GM18519 (cell line): ENCODE measurements around the gene COL18A1.

Source experiments
- ATAC-seq: cut with Tn5 transposase; IDR thresholded peaks from one replicate; pipeline ENCODE4 v1.9.1; 2021; ENCODE audit warnings: mild to moderate bottlenecking, moderate library complexity; ENCODE audit not compliant: unreplicated experiment, low FRiP score

Gene COL18A1

DNA sequence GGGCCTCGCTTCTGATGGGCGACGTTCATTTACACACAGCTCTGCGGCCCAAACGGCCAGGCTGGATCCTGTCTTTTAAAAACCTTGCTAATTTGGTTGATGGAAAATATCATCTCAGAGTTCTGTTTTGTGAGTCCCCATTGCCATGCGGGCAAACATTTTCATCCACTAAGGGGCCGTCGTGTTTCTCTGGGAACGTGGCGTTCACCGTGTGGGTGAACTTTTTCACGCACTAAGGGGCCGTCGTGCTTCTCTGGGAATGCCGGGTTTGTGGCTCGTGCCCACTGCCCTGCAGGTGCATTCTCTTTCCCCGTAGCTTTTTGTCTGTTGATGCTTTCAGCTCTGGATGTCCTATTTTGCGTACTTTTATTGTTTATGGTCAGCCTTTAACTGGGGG is 6.8 kb downstream of the COL18A1 start:
- ATAC-seq, result no peak

DNA sequence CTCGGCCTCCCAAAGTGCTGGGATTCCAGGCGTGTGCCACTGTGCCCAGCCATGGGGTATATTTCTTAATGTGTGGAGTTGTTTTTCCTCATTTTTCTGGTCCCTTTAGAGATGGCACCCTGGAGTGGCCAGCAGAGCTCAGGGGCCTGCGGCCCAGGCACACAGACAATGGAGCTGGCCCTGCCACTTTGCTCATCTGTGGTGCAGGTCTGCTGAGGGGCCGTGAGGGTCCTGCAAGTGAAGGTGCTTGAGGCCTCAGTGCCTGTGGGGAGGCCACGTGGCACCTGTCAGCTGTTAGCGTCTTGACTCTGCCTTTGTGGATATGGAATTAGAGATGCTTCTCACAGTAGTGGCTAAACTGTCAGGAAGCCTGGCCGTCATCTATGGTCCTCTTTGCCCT is 7.5 kb downstream of the COL18A1 start:
- no peak for ATAC-seq

DNA sequence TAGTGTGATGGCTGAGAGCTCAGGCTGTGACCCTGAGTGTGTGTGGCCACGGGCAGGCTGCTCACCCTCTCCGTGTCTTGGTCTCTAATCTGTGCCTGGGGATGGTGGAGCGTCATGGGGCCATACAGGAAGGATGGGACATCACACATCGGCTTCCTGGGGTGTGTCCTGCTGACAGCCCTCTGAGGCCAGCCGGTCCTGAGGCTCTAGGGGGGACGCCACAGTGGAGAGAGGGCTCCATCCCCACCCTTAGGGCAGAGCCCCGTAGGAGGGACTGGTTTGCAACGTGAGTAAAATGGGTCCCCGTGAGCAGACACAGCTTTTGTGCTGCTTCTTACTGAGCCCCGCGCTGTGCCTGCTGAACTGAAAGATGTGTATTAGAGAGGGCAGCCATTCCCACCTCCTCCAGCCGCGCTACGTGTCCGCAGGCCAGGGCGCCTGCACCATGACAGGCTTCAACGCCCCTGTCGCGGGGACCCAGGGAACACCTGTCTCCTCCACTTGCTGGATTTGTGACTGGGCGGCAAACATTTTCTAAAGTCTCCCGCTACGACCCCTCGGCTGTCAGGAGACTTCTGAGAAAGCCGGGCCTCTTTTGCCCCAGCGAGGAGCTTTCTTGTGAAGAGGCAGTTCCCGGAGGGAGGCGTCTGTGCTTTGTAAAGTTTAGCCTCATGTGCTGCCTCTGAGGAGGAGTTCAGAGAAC is 8.1 kb downstream of the COL18A1 start:
- no peak for ATAC-seq

DNA sequence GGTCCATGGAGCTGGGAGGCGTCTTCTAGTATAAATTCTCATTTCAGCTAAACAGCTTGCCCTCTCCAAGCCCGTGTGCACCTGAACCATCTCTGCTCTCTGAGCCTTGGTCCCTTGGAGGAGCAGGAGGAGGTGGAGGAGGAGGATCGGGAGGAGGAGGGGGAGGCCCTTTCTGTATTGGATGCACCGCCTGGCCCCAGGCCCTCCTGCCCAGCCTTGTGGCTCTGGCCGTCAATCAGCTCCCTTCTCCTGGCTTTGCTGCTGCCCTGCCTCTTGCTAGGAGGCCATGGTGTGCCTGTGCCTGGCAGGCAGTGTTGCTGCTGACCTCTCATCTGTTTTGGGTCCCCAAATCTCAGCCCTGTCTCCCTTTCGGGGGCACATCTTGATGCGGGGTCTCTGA is 9.0 kb downstream of the COL18A1 start:
- ATAC-seq, result no peak

DNA sequence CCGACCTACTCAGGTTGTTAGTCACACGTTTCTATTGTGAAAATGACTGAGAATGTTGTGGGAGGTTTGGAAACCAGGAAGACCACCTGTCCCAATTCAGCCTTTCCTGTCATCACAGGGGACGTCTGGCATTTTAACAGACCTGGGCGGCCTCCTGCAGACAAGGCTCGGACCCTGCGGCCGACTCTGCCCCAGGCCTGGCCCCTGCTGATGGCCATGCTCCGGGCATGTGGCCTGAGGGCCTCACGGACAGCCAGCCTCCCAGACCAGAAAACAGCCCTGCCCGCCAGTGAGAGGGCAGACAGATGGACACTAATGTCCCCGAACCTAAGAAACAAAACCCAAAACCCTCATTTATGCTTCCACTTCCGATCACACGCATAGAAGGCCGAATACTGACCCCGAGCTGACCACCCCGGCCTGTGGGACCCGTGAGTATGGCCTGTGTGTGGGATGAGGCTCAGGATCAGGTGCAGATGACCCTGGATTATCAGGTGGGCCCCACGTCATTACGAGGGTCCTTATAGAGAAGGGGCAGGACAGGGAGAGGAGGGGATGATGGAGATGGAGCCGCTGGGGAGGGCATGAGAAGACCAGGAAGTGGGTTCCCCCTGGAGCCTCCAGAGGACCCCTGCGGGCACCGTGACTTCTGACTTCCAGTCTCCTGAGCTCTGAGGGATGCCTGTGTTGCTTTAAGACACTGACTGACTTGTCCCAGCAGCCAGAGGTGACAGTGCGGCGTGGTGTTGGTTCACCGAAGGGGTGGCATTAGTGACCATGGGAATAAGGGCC is 9.6 kb downstream of the COL18A1 start:
- ATAC-seq, result no peak

DNA sequence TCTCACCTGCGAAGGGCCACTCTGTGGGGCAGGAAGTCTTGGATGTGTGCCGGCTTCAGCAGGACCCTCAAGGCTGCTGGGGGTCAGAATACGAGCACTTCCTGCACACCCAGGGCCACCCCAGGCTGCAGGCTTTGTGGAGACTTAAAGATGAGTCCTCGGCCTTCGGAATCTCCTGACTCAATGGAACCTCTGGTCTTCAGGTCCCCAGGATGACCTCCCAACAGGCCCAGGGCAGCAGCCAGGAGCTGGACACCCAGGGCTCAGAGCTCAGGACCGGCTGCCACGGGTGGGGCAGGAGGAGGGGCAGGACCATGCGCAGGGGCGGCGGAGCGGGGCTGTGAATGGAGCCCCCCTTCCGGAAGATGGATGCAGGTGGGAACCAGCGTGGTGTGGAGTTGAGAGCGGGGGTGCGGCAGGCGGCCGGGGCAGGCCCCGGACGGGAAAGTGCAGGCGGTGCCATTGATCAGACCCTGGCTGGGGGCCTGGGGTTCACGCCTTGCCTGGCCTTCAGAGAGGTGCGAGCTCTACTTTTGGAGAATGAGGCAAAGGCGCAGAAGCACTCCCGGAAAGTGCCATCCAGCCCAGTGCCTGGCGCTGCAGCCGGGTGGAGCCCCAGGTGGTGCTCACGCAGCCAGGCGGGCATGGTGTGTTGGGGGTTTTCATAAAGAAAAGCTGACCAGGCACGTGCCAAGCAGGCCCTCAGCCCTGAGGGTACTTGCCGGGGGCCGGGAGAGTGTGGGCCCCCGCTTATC is 10.4 kb downstream of the COL18A1 start:
- ATAC-seq, result no peak

DNA sequence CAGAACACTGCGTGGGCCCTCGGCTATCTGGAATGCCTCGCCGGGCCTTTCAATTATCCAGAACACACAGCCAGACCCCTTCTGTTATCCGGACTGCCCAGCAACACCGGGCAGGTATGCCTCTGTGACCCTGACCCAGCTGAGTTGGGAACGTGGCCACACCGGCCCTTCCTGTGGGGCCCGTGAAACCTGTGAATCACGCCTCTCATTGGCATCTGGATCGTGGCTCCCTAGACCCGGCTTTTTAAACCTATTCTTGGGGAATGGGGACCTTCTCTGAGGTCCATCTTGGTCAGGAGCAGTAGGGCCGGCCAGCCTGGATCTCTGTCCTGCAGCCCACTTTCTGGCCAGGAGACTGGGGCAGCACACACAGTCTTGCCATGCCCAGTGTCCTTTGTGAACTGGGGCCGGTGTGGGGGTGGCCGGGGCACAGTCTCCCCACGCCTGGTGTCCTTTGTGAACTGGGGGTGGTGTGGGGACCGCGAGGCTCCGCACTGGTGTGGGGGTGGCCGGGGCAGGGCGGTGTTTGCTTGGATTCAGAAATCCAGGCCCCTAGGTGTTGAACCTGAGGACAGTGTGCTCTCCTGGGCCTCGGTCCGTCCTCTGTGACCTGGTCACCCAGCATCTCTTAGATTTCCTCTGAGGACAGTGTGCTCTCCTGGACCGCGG is 11.1 kb downstream of the COL18A1 start:
- ATAC-seq, result no peak

DNA sequence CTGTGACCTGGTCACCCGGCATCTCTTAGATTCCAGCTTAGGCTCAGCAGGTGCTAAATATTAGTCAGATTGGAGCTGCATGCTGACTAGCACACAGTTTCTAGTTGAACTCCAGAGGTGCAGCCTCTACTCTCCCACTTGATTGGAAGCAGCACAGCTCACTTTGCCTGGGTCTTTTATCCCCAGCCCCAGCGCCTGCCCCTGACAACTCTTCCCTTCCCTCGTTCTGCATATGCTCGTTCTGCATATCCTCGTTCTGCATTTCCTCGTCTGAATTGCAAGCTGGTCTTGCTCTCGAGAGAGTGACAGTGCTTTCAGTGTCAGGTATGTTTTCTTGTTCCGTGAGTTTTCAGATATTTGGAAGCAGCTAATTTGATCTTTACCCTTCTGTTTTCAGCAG is 11.7 kb downstream of the COL18A1 start:
- ATAC-seq, result no peak

DNA sequence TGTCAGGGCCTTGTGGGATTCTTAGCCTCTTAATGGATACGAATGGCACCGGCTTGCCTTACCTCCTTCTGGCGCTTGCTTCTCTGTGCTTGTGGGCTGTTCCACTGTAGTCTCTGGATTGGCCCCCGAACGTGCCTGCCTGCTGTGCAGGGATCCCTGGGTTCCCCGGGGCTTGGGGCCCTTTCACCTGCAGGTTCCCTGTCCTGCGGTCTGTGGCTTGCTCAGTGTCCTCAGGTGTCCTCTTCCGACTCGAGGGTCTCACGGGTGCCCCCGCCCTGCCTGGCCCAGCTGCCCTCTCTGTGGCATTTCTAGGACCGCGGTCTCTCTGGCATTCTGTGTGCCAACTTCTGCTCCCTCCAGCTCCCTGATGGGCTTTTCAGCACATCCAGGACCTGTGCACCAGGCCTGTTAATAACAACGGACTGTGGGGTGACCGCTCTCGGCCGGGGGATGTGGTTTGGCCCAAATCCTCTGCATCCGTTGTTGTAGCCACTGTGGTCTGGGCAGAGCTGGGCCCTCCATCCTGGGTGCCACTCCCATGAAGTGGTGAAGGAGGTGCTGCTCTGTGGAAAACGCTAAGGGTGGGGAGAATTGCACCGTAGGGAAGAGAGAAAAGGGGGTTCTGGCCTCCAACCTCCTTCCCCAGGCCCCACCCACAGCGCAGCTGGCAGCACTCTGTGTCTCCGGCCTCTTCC is 12.4 kb downstream of the COL18A1 start:
- ATAC-seq, result no peak

DNA sequence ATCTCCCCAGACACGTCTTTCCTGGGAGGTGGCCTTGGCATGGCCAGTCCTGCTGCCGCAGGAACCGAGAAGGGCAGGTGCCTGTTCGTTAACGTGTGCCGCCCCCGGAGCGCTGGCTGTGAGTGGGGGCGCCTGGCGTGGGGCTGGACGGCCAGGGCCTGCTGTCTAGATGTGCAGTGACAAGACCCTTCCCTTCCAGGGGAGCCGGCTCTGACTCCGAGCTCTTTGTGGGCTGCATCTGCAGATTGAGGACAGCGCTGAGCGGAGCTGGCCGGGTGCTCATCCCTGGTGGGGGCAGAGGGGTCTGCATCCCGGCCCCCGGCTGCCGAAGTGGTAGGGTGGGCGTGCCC is 13.0 kb downstream of the COL18A1 start:
- no peak for ATAC-seq

DNA sequence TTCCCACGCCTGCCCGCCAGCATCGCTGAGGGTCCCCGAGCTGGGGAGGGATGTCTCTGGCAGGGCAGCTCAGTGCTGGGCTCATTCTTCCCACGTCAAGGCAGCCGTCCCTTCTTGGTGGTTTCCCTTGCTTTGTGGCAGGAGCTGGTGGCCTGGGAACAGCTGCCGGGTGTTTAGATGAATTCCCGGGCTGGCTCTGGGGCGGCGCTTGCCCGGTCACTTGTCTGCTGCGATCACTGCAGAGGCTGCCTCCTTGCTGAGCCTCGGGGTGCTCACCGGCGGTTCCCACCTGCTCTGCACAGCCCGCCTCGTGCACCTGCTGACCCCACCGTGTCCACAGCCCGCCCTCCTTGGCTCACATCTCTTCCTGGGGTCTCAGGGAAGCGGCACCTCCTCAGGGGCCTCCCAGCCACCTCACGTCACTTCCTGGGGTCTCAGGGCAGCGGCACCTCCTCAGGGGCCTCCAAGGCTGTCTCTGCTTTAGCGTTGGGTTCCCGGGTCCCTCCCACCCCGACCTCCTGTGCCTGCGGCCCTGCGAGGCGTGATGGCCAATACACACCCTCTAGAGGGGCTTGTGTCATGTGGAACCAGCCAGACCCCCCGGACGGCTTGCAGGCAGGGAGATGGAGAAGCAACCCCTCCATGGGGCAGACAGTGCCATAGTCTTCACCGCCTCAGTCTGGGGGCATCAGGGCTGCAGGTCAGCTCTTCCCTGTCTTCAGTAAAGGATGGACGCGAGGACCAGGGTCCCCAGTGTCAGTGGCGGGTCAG is 13.5 kb downstream of the COL18A1 start:
- no peak for ATAC-seq

DNA sequence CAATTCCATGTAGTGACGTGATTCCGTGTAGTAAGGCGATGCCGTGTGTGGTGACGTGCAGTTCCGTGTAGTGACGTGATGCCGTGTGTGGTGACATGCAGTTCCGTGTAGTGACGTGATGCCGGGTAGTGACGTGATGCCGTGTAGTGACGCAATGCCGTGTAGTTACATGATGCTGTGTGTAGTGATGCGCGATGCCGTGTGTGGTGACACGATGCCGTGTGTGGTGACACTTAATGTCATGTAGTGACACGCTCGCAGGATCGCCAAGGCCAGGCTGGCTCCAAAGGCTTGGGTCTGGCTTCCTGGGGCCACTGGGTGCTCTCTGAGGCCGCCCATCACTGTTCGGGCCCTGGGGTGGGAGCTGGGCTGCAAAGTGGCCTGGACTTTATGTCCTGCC is 14.2 kb downstream of the COL18A1 start:
- ATAC-seq, result no peak

DNA sequence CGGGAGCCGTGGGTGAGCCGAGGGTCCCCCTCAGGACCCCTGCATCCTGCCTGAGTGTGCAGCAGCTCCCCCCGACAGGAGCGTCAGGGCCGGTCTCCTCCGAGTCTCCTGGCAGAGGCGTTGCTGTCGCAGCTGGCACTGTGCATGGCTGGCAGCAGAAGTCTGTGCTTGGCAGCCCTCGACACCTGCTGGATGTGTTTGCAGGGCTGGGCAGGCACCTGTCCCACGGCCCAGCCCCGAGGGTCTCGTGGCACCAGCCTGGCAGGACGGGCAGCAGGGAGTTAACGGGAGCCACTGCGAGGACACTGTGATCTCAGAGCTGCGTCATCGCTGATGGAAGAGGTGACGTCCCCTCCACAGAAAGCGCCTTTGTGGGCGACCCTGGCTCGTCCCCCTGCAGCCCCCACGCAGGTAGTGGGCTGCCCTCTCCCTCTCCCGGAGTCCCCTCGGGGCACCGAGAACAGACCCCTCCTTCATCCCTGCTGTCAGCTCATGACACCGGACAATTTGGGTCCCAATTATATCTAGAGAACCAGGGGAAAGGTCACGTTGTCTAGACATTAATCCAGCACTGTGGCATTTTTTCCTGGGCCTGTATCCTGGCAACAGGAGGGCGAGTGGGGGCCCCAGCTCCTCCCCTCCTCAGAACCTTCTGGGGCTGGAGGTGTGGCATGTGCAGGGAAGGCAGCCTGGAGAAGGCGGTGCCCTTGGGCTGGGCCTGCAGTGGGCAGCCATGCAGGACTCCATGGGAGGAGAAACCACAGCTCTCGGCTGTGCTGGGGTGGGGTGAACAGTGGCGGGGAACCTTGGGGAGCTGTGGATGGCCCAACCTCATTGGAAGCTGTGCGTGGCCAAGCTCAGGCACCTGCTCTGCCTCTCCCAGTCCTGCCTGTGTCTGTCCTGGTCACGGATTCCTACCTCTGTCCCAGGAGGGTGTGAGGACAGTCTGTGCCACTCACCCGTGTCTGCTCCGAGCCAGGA is 15.4 kb downstream of the COL18A1 start:
- no peak for ATAC-seq

DNA sequence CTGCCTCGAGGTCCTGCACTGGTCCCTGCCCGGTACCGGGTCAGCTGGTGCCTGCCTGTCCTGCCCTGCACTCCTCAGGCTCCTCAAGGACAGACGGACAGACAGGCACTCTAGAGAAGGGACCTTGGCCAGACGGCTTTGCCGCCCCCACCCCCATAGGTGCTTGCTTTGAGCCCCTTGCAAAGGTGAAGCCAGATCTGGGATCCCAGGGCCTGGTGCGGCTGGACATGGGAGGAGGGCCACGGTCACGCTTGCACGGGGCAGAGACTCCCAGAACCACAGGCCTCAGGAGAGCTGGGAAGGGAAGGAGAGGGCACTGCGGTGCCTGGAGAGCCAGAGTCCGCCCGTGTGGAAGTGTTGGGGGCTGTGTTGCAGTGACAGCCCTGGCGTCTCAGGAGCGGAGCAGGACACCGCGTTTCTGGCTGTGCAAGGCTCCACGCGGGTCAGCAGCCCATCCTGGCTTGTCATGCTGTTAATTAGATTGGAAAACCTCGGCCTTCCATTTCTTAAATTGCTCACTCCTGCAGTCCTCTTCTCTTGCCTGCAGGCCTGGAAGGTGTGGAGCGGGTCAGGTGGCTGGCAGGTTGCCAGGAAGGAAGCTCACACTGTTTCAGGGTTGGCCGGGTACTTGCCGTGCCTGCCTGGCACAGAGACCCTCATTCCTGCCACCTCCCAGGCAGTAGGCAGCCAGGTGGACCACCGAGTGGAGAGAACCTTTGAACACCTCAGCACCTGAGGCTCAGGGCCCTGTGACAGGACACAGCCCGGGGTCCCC is 16.3 kb downstream of the COL18A1 start:
- no peak for ATAC-seq

DNA sequence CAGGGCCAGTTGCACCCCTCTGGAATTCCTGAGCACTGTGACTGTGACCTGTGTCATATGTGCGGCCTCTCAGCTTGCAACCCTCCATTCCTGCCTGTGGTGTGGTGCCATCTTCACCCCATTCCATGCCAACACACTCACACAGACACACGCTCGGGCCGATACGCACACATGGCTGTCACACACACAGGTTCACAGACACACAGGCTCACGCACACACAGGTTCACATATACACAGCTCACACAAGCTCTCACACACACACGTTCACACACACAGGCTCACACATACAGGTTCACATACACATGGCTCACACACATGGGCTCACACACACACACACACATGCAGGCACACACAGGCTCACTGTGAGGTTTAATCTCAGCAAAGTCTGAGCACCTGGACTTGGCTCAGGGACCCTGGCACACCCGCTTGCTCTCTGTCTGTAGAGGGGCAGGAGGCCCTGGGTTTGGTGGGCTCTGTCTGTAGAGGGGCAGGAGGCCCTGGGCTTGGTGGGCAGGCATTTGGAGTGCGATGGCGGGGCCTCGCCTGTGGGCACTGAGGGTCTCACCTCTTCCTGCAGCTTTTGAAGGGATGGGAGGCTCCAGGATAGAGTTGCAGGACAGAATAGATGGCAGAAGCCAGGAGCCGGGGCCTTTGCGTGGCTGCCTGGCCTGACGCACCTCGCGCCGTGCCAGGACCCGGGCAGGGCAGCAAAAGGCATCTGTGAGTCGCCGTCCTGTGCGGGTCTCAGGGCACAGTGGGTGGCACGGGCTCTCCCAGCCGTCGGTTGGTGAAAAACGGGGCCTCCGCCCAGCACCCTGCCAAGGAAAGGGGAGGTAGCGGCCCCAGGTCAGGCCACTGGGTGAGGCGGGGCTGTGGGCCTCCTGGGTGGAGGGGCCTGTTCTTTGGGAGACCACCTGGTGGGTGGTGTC is 17.1 kb downstream of the COL18A1 start:
- no peak for ATAC-seq

DNA sequence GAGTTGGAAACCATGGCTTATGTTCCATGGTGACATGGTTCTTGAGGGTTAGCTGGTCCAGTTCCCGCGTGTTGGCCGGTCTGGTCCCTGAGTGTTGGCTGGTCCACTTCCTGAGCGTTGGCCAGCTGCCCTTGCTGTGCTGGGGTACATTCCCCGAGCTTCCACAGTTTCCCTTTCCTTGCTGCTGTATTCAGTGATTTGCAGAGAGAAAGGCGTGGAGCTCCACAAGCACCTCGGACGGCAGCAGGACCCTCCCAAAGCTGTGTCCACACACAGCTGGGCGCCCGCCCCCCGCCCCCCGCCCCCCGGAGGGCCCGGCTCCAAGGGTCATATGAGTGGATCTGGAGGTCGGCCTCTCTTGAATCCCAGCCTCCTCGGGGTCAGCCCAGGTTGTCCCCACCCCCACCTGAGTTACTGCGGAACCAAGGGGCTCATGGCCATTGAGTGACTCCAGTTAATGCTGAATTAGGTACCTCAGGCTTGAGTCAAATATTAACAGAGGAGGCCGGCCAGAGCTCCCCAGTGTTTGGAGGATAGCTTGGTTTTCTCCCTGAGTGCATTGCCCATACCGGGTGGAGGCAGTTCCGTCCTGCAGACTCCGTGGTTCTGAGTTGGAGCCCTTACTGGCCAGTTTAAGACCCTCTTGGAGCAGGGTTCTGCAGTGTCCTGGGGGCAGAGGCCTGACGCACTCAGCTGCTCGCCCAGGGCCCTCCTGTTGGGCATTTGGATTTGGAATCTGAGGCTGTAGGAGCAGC is 18.4 kb downstream of the COL18A1 start:
- no peak for ATAC-seq
